Neural progenitor cell (in vitro differentiated cells): Measurements from ENCODE around the gene SMAD4.

Source experiments
- CTCF ChIP-seq: fragments of 200-600 bp; sonication (generic); IDR thresholded peaks from 2 replicates; pipeline ENCODE4 v1.5.1; 2017; ENCODE audit warnings: antibody characterized with exemption, mild to moderate bottlenecking
- EZH2 ChIP-seq: fragments of 200-600 bp; sonication (generic); IDR thresholded peaks from 2 replicates; pipeline ENCODE4 v1.6.1; 2017; ENCODE audit warnings: antibody characterized with exemption, mild to moderate bottlenecking, moderate library complexity
- EZH2phosphoT487 ChIP-seq: fragments of 200-600 bp; sonication (generic); IDR thresholded peaks from 2 replicates; pipeline ENCODE4 v1.6.1; 2017; ENCODE audit warnings: antibody characterized with exemption

GRCh38 chr18:51123936-51124486 lies 94.0 kb downstream of the SMAD4 start:
- TF ChIP-seq CTCF (no peak), EZH2 (no peak), EZH2phosphoT487 (no peak)
